Caco-2 (cell line): Measurements from ENCODE around the gene BTNL2. TPM values are rescaled to one million over a fixed set of nuclear protein-coding genes. Genes with fewer than 3 reads are reported as not detected.

Experiments used
- BruUV-seq: library from RNA; stranded (reverse); fragments of 400-500 nt; replicated peaks from 2 replicates; lab custom pipeline; 2021; lab: Mats Ljungman, UMichigan
- CTCF ChIA-PET: fragments of 300-600 bp; sonication (Branson Sonifier 250); formaldehyde crosslinking; loops from one replicate; lab custom pipeline; 2022; ENCODE audit warnings: antibody characterized with exemption; lab: Charles Lee
- POLR2A ChIA-PET: fragments of 300-600 bp; sonication (Branson Sonifier 250); formaldehyde crosslinking; loops from one replicate; lab custom pipeline; 2022; ENCODE audit warnings: antibody characterized with exemption; lab: Charles Lee
- DNase-seq, 2 experiments: peaks; one replicate each; pipeline versions ENCODE4 v3.0.0 to v3.0.0-alpha.2; 2020 to 2022
- H3K27me3 ChIP-seq: replicated peaks from 2 replicates; pipeline ENCODE4 v1.6.0; 2011; ENCODE audit warnings: low read length; ENCODE audit not compliant: control insufficient read depth, insufficient read depth
- H3K36me3 ChIP-seq: 2 replicates; pipeline ENCODE4 v1.5.1; 2011; ENCODE audit warnings: low read length; ENCODE audit not compliant: control insufficient read depth, insufficient read depth
- H3K4me1 ChIP-seq: fragments of 250-450 bp; sonication (Bioruptor Pico); 2 replicates; pipeline ENCODE4 v1.5.1; 2020; ENCODE audit warnings: mild to moderate bottlenecking
- H3K4me3 ChIP-seq: 2 replicates; pipeline ENCODE4 v1.5.1; 2011; ENCODE audit warnings: low read depth, mild to moderate bottlenecking, control low read depth, low read length
- H3K9me3 ChIP-seq: fragments of 250-450 bp; sonication (Bioruptor Pico); 2 replicates; pipeline ENCODE4 v1.5.1; 2020; ENCODE audit warnings: mild to moderate bottlenecking, moderate library complexity
- H3K27ac Mint-ChIP-seq: one replicate; pipeline ENCODE4 v1.8.0; 2022; ENCODE audit warnings: mixed read lengths; ENCODE audit not compliant: unreplicated experiment
- H3K27me3 Mint-ChIP-seq: one replicate; pipeline ENCODE4 v1.8.0; 2022; ENCODE audit warnings: mixed read lengths; ENCODE audit not compliant: insufficient read depth, unreplicated experiment
- H3K36me3 Mint-ChIP-seq: one replicate; pipeline ENCODE4 v1.8.0; 2022; ENCODE audit warnings: mild to moderate bottlenecking, mixed read lengths; ENCODE audit not compliant: insufficient read depth, unreplicated experiment
- H3K4me1 Mint-ChIP-seq: one replicate; pipeline ENCODE4 v1.8.0; 2022; ENCODE audit warnings: low read depth, mixed read lengths; ENCODE audit not compliant: unreplicated experiment
- H3K4me3 Mint-ChIP-seq: one replicate; pipeline ENCODE4 v1.8.0; 2022; ENCODE audit warnings: mild to moderate bottlenecking, moderate library complexity, mixed read lengths; ENCODE audit not compliant: unreplicated experiment
- H3K9me3 Mint-ChIP-seq: one replicate; pipeline ENCODE4 v1.8.0; 2022; ENCODE audit warnings: mixed read lengths; ENCODE audit not compliant: unreplicated experiment
- intact Hi-C: fragments of 100-400 bp; cut with micrococcal nuclease; formaldehyde crosslinking; loops from one replicate; pipeline ENCODE4 v1.10.0; 2022; ENCODE audit not compliant: unreplicated experiment
- total RNA-seq: library from RNA; stranded (reverse); gene quantifications from 2 replicates; pipeline ENCODE4 v1.2.3, GENCODE V29; 2022
- TF ChIP-seq, protein P1 (sequence below), 2 experiments: fragments of 200-600 bp in 1 of 2; IDR thresholded peaks; 1 replicate in 1 of 2; 2 replicates in 1 of 2; pipeline versions ENCODE4 v1.5.1 to v1.8.0; 2011 to 2022; ENCODE audit warnings: antibody characterized with exemption in 1 of 2, control low read depth in 1 of 2, inconsistent platforms in 1 of 2, low read depth in 1 of 2, low read length in 1 of 2, mild to moderate bottlenecking in 1 of 2, moderate library complexity in 1 of 2; ENCODE audit not compliant: insufficient read depth in 1 of 2, severe bottlenecking in 1 of 2, unreplicated experiment in 1 of 2

Gene BTNL2
- total RNA-seq, 1 experiment from 2014 or later: not detected

DNA sequence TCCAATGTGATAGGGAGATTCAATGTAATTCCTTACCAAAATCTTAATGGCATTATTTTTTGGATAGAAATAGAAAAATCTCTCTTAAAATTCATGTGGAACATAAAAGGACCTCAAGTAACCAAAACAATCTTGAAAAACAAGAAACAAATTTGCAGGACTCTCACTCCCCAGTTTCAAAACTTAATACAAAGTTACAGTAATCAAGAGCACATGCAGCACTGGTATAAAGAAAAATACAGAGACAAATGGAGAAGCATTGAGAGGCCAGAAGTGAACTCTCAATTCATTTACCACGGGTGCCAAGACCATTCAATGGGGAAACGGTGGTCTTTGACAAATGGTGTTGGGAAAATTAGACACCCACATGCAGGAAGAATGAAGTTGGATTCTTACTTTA lies 27.4 kb downstream of the BTNL2 start:
- Histone ChIP-seq H3K4me3 (no peak overlapping the region), H3K4me1 (peaks cover 5% of the 10 kb centered on the region; the same call in 1 of the 2 replicates), H3K27me3 (no peaks in the 10 kb centered on the region), H3K9me3 (no peaks in the 10 kb centered on the region), H3K36me3 (no peaks in the 10 kb centered on the region)
- H3K4me1 Mint-ChIP-seq: peaks cover 15% of the 10 kb centered on the region
- TF ChIP-seq, protein P1, sequence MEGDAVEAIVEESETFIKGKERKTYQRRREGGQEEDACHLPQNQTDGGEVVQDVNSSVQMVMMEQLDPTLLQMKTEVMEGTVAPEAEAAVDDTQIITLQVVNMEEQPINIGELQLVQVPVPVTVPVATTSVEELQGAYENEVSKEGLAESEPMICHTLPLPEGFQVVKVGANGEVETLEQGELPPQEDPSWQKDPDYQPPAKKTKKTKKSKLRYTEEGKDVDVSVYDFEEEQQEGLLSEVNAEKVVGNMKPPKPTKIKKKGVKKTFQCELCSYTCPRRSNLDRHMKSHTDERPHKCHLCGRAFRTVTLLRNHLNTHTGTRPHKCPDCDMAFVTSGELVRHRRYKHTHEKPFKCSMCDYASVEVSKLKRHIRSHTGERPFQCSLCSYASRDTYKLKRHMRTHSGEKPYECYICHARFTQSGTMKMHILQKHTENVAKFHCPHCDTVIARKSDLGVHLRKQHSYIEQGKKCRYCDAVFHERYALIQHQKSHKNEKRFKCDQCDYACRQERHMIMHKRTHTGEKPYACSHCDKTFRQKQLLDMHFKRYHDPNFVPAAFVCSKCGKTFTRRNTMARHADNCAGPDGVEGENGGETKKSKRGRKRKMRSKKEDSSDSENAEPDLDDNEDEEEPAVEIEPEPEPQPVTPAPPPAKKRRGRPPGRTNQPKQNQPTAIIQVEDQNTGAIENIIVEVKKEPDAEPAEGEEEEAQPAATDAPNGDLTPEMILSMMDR (IDR thresholded peaks at IDR 0.05; ENCODE audit: insufficient read depth in 1 of 2, low read depth in 1 of 2, low read length in 1 of 2, severe bottlenecking in 1 of 2, unreplicated experiment in 1 of 2): no peak
- no peak overlapping the region for H3K4me3 Mint-ChIP-seq
- ChIA-PET CTCF (no interaction called here), POLR2A (no interaction called here)
- peaks cover 6% of the 10 kb centered on the region for H3K36me3 Mint-ChIP-seq
- H3K27me3 Mint-ChIP-seq: no peaks in the 10 kb centered on the region
- H3K27ac Mint-ChIP-seq: no peak overlapping the region
- BruUV-seq: no TSS peak
- no peak for DNase-seq
- H3K9me3 Mint-ChIP-seq: no peaks in the 10 kb centered on the region
- intact Hi-C loops: no loop called here

DNA sequence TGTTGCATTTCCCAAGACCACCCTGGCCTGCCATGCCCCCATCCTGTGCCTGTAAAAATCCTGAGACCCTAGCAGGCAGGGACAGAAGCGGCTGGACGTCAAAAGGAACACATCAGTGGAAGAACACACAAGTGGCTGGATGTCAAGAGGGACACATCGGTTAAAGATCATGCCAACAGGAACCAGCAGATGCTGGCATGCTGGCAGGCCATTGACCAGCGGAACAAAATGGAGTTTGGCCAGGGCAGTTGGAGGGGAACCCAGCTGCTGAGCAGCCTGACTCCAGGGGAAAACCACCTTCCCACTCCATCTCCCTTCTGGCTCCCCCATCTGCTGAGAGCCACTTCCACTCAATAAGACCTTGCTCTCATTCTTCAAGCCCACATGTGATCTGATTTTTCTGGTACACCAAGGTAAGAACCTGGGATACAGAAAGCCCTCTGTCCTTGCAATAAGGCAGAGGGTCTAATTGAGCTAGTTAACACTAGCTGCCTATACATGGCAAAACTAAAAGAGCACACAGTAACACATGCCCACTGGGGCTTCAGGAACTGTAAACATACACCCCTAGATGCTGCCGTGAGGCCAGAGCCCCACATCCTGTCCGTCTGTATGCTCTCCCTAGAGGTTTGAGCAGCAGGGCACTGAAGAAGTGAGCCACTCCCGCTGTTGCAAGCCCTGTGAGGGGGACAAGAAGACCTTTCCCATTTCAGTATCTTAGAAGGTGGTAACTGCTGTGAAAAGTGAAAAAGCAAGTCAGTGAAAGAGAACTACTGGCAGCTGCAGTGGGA lies 31.0 kb downstream of the BTNL2 start:
- no peaks in the 10 kb centered on the region for H3K36me3 ChIP-seq
- DNase-seq: no peak
- TF ChIP-seq, protein P1 (IDR thresholded peaks at IDR 0.05; ENCODE audit: insufficient read depth in 1 of 2, low read depth in 1 of 2, low read length in 1 of 2, severe bottlenecking in 1 of 2, unreplicated experiment in 1 of 2): no peak
- H3K4me1 ChIP-seq: peaks cover 13% of the 10 kb centered on the region; the same call in 1 of the 2 replicates
- CTCF ChIA-PET: no interaction called here
- H3K9me3 Mint-ChIP-seq: no peaks in the 10 kb centered on the region
- peaks cover 21% of the 10 kb centered on the region for H3K4me1 Mint-ChIP-seq
- POLR2A ChIA-PET: no interaction called here
- no peak overlapping the region for H3K4me3 Mint-ChIP-seq
- H3K27ac Mint-ChIP-seq: no peak overlapping the region
- no peaks in the 10 kb centered on the region for H3K27me3 ChIP-seq
- no peak overlapping the region for H3K4me3 ChIP-seq
- no peaks in the 10 kb centered on the region for H3K9me3 ChIP-seq
- intact Hi-C loops: no loop called here
- H3K27me3 Mint-ChIP-seq: no peaks in the 10 kb centered on the region
- H3K36me3 Mint-ChIP-seq: no peaks in the 10 kb centered on the region
- BruUV-seq: no TSS peak

DNA sequence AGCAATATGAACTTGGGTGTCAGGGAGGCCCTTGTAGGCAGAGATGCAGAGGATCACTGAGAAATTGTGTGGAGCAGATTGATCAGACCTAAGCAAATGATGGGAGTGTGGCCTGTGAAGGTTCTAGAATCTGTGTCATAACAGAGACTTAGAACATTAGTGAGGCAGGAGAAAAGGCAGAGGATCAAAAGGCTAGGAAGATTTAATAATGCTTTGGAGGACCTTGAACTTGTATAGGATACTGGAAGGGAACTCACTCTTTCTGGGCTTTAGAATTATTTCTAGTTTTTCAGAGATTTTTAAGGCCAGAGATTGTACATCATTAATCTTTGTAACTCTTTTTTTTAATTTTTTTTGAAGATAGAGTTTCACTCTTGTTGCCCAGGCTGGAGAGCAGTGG lies 35.2 kb downstream of the BTNL2 start, which contains the start of gene TSBP1:
Gene TSBP1, minus strand, starts transcription at position 101 of the 400 bp plus-strand sequence. CDS start 197 bp downstream, outside the sequence.
- TF ChIP-seq, protein P1 (IDR thresholded peaks at IDR 0.05; ENCODE audit: insufficient read depth in 1 of 2, low read depth in 1 of 2, low read length in 1 of 2, severe bottlenecking in 1 of 2, unreplicated experiment in 1 of 2): no peak
- Mint-ChIP-seq H3K4me1 (peaks cover 14% of the 10 kb centered on the region), H3K27me3 (no peaks in the 10 kb centered on the region), H3K36me3 (no peaks in the 10 kb centered on the region), H3K27ac (no peak within 1 kb of the TSS), H3K9me3 (no peaks in the 10 kb centered on the region), H3K4me3 (no peak within 1 kb of the TSS)
- ChIA-PET POLR2A (no interaction called here), CTCF (no interaction called here)
- H3K36me3 ChIP-seq: no peaks in the 10 kb centered on the region
- no peak within 1 kb of the TSS for H3K4me3 ChIP-seq
- intact Hi-C loops: no loop called here
- no peak for DNase-seq
- H3K27me3 ChIP-seq: no peaks in the 10 kb centered on the region
- no TSS peak for BruUV-seq
- H3K9me3 ChIP-seq: no peaks in the 10 kb centered on the region
- H3K4me1 ChIP-seq: 0 out of 2 replicates have a peak, but pooled peaks cover 8% of the 10 kb centered on the region
